ENCODE data around the gene SMIM13. TPM values are rescaled to one million over a fixed set of nuclear protein-coding genes. Genes with fewer than 3 reads are reported as not detected.

Gene SMIM13
- total and polyA plus RNA-seq, 2 of the 4 experiments (the other 2 are of a cell fraction): 5.4 to 10.0 TPM

DNA sequence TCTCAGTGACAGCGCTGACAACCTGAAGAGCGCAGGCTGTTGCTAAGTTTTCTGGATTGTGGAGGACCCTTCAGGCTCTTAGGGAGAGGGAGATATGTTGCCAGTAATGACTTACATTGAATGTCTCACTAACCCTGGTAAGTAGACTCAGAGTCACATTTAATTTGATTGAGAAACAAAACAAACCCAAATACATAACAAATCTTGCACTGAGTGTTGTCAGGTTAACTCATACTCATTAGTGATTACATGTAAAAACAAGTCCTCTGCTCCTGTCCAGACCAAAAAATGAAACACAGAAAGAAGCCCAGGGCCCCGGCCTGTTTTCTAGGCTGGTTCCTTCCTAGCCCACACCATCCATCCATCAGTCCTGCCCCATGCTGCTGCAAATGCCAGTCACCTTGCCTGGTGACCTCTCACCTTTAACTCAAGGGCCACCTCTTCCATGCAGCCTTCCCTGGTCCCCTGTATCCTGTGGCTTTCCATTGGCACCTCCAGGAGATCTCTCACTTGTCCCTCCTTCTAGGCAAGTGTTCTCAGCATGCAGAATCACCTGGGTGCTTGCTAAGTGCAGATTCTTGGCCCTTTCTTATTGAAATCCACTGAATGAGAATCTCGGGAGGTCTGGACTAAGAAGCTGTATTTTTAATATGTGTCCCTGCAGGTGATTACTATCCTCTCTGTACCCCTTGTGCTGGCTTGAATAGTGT is 52.6 kb downstream of the SMIM13 start:
- DNase-seq (no peak), ATAC-seq (ENCODE audit: low read depth) (no peak)
- Histone ChIP-seq H3K9me3 (ENCODE audit: control insufficient read depth, insufficient read depth, low read length) (no peaks in the 10 kb centered on the region), H3K9me1 (ENCODE audit: insufficient read depth, low read length) (no peaks in the 10 kb centered on the region; the same call in 1 of the 2 replicates), H3K56ac (ENCODE audit: extremely low read depth, insufficient read depth, low read length) (no peak overlapping the region), H3K14ac (replicated peaks; ENCODE audit: low read depth, low read length) (no peak overlapping the region), H3K9ac (ENCODE audit: low read depth, low read length) (no peak overlapping the region), H2BK20ac (ENCODE audit: low read depth, low read length) (no peak overlapping the region), H2AK9ac (replicated peaks; ENCODE audit: low read depth, low read length, poor library complexity) (no peak overlapping the region), H3K36me3 (ENCODE audit: control insufficient read depth, insufficient read depth, low read length) (no peaks in the 10 kb centered on the region), H3K79me1 (ENCODE audit: low read depth in 1 of 2, low read length in 2 of 2) (peaks cover 0 to 2% of the 10 kb centered on the region in 2 experiments; a peak in 1 of 4 replicates), H3K4ac (ENCODE audit: low read depth, low read length) (no peak overlapping the region; the same call in 1 of the 2 replicates), H3K23ac (ENCODE audit: low read depth, low read length) (no peak overlapping the region), H4K20me1 (ENCODE audit: insufficient read depth, low read length) (no peaks in the 10 kb centered on the region), H2AK5ac (ENCODE audit: low read depth, low read length) (0 out of 2 replicates have a peak overlapping the region, but pooled peaks have one; percentile 33), H4K91ac (ENCODE audit: insufficient read depth, low read depth, low read length) (no peak overlapping the region), H4K5ac (ENCODE audit: low read depth, low read length) (no peak overlapping the region), H2AFZ (replicated peaks; ENCODE audit: low read length, poor library complexity) (peak overlapping the region; percentile 65), H3K4me1 (ENCODE audit: control insufficient read depth, insufficient read depth, low read length) (peaks cover 3% of the 10 kb centered on the region), H2BK120ac (ENCODE audit: low read depth, low read length) (no peak overlapping the region), H3K18ac (ENCODE audit: low read depth, low read length) (no peak overlapping the region), H2BK5ac (ENCODE audit: low read depth, low read length, poor library complexity, severe bottlenecking) (no peak overlapping the region), H4K8ac (ENCODE audit: low read depth in 2 of 2, low read length in 2 of 2) (no peak overlapping the region), H3K4me2 (ENCODE audit: low read depth, low read length) (no peak overlapping the region), H3K4me3 (ENCODE audit: insufficient read depth, low read depth, low read length) (no peak overlapping the region), H3K27me3 (ENCODE audit: control insufficient read depth, insufficient read depth, low read length) (no peaks in the 10 kb centered on the region), H3K27ac (ENCODE audit: insufficient read depth, low read length) (no peak overlapping the region), H2BK15ac (ENCODE audit: low read depth, low read length) (no peak overlapping the region; the same call in 2 of the 3 replicates)
- WGBS, 2 experiments (ENCODE audit: extremely low coverage in 2 of 2, insufficient read length in 1 of 2): no CpG with 5 or more reads among the region's 4 CpGs
- intact Hi-C loops (cut with micrococcal nuclease): no loop called here
- ChIA-PET POLR2A (ENCODE audit: unreplicated experiment) (interaction anchor here (0.6 kb wide), 1 partner anchor 12 kb away, joined by 3 read pairs; no protein-coding TSS in a partner anchor), CTCF (no interaction called here)
- dilution Hi-C loops (cut with HindIII; ENCODE audit: low sequenced_read_pairs, unreplicated experiment): no loop called here
- no TSS peak for BruUV-seq (replicated peaks)
- in situ Hi-C loops (cut with MboI; ENCODE audit: low sequenced_read_pairs): no loop called here
- TF ChIP-seq, protein P1, sequence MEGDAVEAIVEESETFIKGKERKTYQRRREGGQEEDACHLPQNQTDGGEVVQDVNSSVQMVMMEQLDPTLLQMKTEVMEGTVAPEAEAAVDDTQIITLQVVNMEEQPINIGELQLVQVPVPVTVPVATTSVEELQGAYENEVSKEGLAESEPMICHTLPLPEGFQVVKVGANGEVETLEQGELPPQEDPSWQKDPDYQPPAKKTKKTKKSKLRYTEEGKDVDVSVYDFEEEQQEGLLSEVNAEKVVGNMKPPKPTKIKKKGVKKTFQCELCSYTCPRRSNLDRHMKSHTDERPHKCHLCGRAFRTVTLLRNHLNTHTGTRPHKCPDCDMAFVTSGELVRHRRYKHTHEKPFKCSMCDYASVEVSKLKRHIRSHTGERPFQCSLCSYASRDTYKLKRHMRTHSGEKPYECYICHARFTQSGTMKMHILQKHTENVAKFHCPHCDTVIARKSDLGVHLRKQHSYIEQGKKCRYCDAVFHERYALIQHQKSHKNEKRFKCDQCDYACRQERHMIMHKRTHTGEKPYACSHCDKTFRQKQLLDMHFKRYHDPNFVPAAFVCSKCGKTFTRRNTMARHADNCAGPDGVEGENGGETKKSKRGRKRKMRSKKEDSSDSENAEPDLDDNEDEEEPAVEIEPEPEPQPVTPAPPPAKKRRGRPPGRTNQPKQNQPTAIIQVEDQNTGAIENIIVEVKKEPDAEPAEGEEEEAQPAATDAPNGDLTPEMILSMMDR (conservative IDR thresholded peaks at IDR 0.05; ENCODE audit: low read depth, low read length): no peak
- no peak for TF ChIP-seq RCOR1 (IDR thresholded peaks at IDR 0.05; ENCODE audit: insufficient replicate concordance, low read length)
- TF ChIP-seq, protein P2, sequence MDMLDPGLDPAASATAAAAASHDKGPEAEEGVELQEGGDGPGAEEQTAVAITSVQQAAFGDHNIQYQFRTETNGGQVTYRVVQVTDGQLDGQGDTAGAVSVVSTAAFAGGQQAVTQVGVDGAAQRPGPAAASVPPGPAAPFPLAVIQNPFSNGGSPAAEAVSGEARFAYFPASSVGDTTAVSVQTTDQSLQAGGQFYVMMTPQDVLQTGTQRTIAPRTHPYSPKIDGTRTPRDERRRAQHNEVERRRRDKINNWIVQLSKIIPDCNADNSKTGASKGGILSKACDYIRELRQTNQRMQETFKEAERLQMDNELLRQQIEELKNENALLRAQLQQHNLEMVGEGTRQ (IDR thresholded peaks at IDR 0.05; ENCODE audit: low read depth, low read length): no peak
- TF ChIP-seq MAFK (IDR thresholded peaks at IDR 0.05; ENCODE audit: low read depth, low read length): no peak
- no peak for TF ChIP-seq MXI1 (IDR thresholded peaks at IDR 0.05; ENCODE audit: borderline replicate concordance, low read depth, low read length)
- TF ChIP-seq MAZ (IDR thresholded peaks at IDR 0.05; ENCODE audit: borderline replicate concordance, low read depth, low read length): no peak
- TF ChIP-seq RFX5 (IDR thresholded peaks at IDR 0.05; ENCODE audit: low read depth, low read length): no peak
- TF ChIP-seq ELK1 (IDR thresholded peaks at IDR 0.05; ENCODE audit: borderline replicate concordance, low read depth, low read length): no peak
- no peak for TF ChIP-seq RAD21 (IDR thresholded peaks at IDR 0.05; ENCODE audit: low read length)
- TF ChIP-seq POLR2A (IDR thresholded peaks at IDR 0.05; ENCODE audit: low read depth, low read length): no peak
- TF ChIP-seq BHLHE40 (IDR thresholded peaks at IDR 0.05; ENCODE audit: low read depth, low read length): no peak
- TF ChIP-seq CEBPB (IDR thresholded peaks at IDR 0.05; ENCODE audit: low read depth, low read length): no peak
- TF ChIP-seq SMC3 (IDR thresholded peaks at IDR 0.05; ENCODE audit: low read depth, low read length): no peak
- no peak for TF ChIP-seq CHD1 (IDR thresholded peaks at IDR 0.05; ENCODE audit: low read depth, low read length)
- no peak for TF ChIP-seq NFE2L2 (IDR thresholded peaks at IDR 0.05; ENCODE audit: low read depth, low read length)
